HG03439 (cell line): ENCODE results near the gene EPS8L1.
"Not testable (repeated sequence)": the region's sequence is repeated elsewhere in the genome, so short reads cannot be mapped to it uniquely, and the experiment has no call there.

ENCODE experiments used
- ATAC-seq: cut with Tn5 transposase; IDR thresholded peaks from one replicate; pipeline ENCODE4 v1.9.1; 2021; ENCODE audit warnings: mild to moderate bottlenecking, moderate library complexity; ENCODE audit not compliant: unreplicated experiment

The EPS8L1 gene

GRCh38 chr19:55075371-55075998, at the start of gene EPS8L1:
Gene EPS8L1 (plus strand): TSS chr19:55075869. CDS start chr19:55076445, 576 bp downstream.
- no peak for ATAC-seq

GRCh38 chr19:55027140-55027471, 48.6 kb upstream of the EPS8L1 start:
- ATAC-seq = not testable (repeated sequence)

DNA sequence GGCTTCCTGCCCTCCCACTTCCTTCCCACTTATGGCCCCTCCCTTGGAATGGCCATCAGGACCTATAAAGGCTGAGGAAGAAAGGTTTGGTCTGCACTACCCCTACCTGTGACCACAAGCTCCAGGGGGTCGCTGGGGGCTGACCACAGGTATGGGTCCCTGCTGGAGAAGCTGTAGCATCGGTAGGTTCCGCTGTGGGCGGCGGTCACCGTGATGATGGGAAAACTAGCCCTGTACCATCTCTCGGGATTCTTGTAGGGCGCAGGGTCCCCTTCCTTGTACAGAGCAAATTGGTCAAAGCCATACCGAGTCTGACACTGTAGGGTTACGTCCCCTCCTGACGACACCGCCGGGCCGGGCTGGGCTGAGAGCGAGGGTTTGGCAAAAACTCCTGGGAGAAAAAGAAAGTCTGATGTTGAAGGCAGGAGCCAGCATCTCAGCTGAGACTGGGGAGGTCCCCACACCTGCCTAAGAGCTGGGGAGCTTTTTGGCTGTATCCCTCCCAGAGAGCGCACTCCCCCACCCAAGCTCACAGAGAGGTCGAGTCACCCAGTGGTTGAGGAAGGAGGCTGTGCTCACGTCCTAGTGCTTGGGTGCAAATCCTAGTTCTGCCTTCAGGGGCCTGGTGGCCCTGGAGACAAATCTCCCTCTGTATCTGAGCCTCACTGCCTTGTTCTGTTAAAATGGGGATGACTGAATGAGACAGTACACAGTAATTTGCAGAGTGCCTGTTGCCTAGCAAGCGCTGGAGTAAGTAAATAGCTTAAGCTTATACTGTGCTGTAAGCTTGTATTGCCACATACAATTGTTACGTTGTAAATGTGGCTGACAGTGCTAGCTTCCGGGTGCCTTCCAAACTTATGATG, 48.0 kb upstream of the EPS8L1 start:
- no peak for ATAC-seq

DNA sequence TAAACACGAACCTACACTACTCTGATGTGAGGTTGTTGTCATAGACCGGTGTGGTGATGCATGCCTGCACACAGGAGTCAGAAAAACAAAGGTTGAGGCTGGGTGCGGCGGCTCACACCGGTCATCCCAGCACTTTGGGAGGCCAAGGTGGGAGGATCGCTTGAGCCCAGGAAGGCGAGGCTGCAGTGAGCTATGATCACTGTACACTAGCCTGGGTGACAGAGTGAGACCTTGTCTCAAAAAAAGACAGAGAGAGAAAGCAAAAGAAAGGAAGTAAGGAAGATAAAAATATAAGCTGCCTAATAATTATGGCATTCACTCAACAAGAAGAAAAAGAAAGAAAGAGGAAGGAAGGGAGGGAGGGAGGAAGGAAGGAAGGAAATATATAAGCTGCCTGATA, 46.9 kb upstream of the EPS8L1 start:
- ATAC-seq = no peak

DNA sequence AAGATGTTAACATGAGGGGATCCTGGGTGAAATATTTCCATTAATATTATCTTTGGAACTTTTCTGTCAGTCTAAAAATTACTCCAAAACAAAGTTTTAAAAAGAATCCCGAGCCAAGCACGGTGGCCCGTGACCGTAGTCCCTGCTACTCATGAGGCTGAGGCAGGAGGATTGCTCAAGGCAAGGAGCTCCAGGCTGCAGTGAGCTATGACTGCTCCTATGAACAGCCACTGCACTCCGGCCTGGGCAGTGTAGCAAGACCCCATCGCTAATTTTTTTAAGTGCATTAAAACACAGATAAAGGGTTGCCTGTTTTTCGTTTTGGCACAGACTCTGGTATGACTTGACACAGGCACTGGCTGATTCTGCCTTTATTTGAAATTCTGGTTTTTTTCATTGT, 44.5 kb upstream of the EPS8L1 start:
- ATAC-seq = no peak

DNA sequence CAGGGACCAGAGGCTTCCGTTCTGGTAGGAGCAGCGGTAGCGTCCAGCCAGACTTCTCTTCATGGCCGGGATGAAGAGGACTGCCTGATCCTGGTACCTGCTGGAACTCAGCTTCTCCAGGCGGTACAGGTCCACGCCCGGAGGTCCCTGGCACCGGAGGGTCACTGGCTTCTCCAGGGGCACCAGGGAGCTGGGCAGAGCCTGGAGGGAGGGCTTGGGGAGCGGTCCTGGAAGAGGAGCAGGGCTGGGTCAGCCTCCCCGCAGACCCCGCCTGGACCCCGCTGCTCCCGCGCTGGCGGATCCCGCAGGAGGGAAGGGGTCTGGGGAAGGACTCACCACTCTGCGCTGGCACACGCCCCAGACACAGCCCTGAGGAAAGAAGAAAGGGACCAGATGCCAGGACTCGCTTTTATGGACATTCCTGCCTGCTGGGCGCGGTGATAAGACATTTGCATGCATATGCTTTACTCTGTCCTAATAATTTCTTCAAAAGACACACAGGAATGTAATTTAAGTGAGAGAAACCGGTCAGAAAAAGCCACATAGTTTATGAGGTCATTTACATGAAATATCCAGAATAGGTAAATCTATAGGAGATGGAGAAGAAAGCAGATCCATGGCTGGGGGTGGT, 43.4 kb upstream of the EPS8L1 start:
- ATAC-seq = no peak

DNA sequence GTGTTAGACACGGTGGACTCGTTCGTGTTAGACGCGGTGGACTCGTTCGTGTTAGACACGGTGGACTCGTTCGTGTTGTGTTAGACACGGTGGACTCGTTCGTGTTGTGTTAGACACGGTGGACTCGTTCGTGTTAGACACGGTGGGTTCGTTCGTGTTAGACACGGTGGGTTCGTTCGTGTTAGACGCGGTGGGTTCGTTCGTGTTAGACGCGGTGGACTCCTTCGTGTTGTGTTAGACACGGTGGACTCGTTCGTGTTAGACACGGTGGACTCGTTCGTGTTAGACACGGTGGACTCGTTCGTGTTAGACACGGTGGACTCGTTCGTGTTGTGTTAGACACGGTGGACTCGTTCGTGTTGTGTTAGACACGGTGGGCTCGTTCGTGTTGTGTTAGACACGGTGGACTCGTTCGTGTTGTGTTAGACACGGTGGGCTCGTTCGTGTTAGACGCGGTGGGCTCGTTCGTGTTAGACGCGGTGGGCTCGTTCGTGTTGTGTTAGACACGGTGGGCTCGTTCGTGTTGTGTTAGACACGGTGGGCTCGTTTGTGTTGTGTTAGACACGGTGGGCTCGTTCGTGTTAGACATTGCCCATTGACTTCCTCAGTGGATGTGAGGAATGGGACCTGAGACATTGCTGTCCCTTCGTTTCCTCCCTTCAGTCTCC, 42.6 kb upstream of the EPS8L1 start:
- ATAC-seq = not testable (repeated sequence)

- ATAC-seq = no peak
Measured at GRCh38 chr19:55034751-55035150, 40.9 kb upstream of the EPS8L1 start.

DNA sequence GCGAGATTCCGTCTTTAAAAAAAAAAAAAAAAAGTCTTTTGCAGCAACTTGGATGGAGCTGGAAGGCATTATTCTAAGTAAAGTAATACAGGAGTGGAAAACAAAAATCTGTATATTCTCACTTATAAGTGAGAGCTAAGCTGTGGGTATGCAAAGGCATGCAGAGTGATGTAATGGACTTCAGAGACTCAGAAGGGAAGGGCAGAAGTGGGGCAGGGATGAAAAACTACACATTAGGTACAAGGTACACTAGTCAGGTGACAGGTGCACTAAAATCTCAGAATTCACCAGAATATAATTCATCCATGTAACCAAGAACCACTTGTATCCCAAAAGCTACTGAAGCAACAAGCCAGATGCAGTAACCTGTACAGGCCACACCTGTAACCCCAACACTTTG, 39.6 kb upstream of the EPS8L1 start:
- no peak for ATAC-seq

DNA sequence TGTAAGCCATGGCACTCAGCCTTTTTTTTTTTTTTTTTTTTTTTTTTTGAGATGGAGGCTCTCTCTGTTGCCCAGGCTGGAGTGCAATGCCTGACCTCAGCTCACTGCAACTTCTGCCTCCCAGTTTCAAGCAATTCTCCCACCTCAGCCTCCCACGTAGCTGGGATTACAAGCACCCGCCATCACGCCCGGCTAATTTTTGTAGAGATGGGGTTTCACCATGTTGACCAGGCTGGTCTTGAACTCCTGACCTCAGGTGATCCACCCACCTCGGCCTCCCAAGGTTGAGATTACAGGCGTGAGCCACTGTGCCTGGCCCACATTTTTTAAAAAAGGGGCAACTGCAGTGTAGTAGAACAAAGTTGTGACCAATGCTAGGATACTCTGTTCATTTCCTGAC, 38.1 kb upstream of the EPS8L1 start:
- not testable (repeated sequence) for ATAC-seq

GRCh38 chr19:55040654-55041053, 35.0 kb upstream of the EPS8L1 start:
- ATAC-seq = not testable (repeated sequence)

- ATAC-seq = no peak
Measured at GRCh38 chr19:55041244-55041626, 34.4 kb upstream of the EPS8L1 start.

GRCh38 chr19:55041627-55042343, 33.9 kb upstream of the EPS8L1 start:
- ATAC-seq = no peak

- no peak for ATAC-seq
Measured at GRCh38 chr19:55042344-55042678, 33.4 kb upstream of the EPS8L1 start.

DNA sequence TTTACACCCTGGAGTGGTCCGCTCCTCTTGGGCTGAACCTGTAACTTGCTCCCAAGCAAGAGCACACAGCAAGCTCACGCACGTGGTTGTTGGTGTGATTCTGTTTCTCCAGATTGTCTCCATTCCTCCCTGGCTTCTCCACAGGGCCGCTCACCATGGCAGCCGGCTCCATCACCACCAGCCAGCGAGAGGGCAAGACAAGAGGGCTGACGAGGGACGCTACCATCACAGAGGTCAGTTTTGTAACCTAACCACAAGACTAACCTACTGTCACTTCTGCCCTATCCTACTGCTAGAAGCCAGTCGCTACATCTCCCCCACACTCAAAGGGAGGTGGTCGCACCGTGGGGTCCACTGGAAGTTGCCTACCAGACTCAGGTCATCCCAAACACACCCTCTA, 33.0 kb upstream of the EPS8L1 start:
- no peak for ATAC-seq

DNA sequence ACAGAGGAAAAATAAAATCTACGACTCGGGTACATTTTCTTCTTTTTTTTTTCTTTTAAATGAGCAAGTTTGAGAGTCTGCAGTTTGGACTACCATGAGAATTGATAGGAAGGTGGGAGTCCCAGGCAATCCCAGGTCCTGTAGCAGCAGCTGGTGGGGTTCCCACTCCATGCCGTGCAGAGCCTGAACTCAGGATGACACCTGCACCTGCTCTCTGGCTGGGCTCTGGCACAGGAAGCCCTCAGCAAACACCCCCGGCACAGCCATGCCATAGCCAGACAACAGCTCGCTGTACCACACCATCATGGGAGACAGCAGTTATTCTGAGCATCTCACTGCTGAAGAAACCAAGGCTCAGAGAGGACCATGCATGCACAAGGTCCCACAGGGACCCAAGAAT, 31.4 kb upstream of the EPS8L1 start:
- no peak for ATAC-seq

GRCh38 chr19:55044771-55045716, 30.6 kb upstream of the EPS8L1 start:
- no peak for ATAC-seq

DNA sequence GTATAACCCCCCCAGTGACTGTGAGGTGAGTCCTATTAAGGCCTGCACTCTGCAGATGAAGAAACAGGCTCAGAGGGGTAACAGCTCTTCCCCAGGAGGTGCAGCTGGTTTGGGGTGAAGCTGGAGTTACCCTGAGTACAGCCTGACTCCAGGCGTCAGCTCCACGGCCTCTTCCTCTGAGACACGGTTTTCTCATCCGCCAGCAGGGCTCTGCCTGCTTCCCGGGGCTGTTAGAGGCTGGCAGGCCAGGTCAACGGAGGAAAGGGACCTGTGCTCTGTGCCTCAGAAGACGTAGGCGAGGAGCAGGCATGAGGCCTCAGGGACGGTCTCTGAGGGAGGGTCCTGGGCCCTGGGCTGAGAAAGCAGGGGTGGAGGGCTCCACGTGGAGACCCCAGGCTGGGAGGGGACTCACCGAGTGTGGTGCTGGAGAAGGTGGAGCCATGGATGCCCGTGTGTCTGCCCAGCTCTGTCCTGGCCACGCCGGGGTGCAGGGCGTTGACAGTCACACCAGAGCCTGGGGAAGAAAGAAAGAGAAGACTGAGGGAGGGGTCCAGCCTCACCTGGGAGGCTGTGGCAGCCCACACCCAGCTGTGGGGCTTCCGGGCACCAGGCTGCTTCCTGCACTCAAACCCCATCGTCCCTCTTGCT, 28.6 kb upstream of the EPS8L1 start:
- ATAC-seq = no peak

GRCh38 chr19:55047951-55048350, 27.7 kb upstream of the EPS8L1 start:
- ATAC-seq = no peak
